Measurements from ENCODE around the gene COG5.

- no peak for TF ChIP-seq YY1 (IDR thresholded peaks at IDR 0.05; ENCODE audit: insufficient read depth, insufficient read length)
- TF ChIP-seq ZNF274 (IDR thresholded peaks at IDR 0.05; ENCODE audit: low read depth, low read length): no peak
Measured at GRCh38 chr7:107234436-107234835, 329.3 kb downstream of the COG5 start.

All from NT2/D1 (cell line).